Urinary bladder (tissue), 4 donors: ENCODE data around the gene FMN1. TPM values are rescaled to one million over a fixed set of nuclear protein-coding genes. Genes with fewer than 3 reads are reported as not detected.
A peak's percentile ranks its signal among the peaks of the same experiment; 100 is the strongest.

Source experiments
- DNase-seq: peaks from one replicate; pipeline ENCODE4 v3.0.0-alpha.2; 2015; ENCODE audit errors: extremely low spot score
- H3K27ac ChIP-seq: one replicate; pipeline ENCODE4 v1.5.1; 2013; ENCODE audit warnings: low read depth, mild to moderate bottlenecking, moderate library complexity
- H3K36me3 ChIP-seq: one replicate; pipeline ENCODE4 v1.6.1; 2013; ENCODE audit warnings: mild to moderate bottlenecking, moderate library complexity; ENCODE audit not compliant: insufficient read depth
- H3K4me1 ChIP-seq: one replicate; pipeline ENCODE4 v1.6.1; 2013; ENCODE audit warnings: mild to moderate bottlenecking, moderate library complexity; ENCODE audit not compliant: insufficient read depth
- H3K4me3 ChIP-seq: one replicate; pipeline ENCODE4 v1.5.1; 2013; ENCODE audit warnings: low read depth, low read length
- WGBS: extraction: QIAGEN DNeasy Blood & Tissue Kit; methylation state at CpG from one replicate; pipeline ENCODE4 v1.1.7; 2013; 5-methylcytosine and 5-hydroxymethylcytosine counted together
- polyA plus RNA-seq: library from polyadenylated mRNA; stranded (reverse); fragments of 200-250 nt; gene quantifications from one replicate; pipeline ENCODE4 v1.2.3, GENCODE V29; 2013
- total RNA-seq: library from RNA; depleted of rRNA; stranded (reverse); fragments of >200 nt; gene quantifications from one replicate; pipeline ENCODE4 v1.2.3, GENCODE V29; 2014
- donor health status: healthy with polysubstance abuse.
- donor health status: healthy.

The FMN1 gene
- total and polyA plus RNA-seq, 2 donors = 0.95 to 6.2 TPM

GRCh38 chr15:33211176-33211808 lies 16.8 kb upstream of the FMN1 start:
- DNase-seq = no peak
- H3K4me1 ChIP-seq = no peaks in the 10 kb centered on the region

GRCh38 chr15:33209575-33210481 lies 15.3 kb upstream of the FMN1 start:
- Histone ChIP-seq H3K27ac (no peak overlapping the region), H3K4me1 (no peaks in the 10 kb centered on the region), H3K4me3 (no peak overlapping the region), H3K36me3 (no peaks in the 10 kb centered on the region)
- WGBS = 69% methylated on average over 2 of the region's 2 CpGs
- DNase-seq = no peak

More at GRCh38 chr15:33211176-33211808, 16.8 kb upstream of the FMN1 start:
- Histone ChIP-seq H3K27ac (no peak overlapping the region), H3K36me3 (no peaks in the 10 kb centered on the region), H3K4me3 (no peak overlapping the region)
- 53% methylated on average over 3 of the region's 3 CpGs for WGBS

- Histone ChIP-seq H3K27ac (no peak overlapping the region), H3K36me3 (no peaks in the 10 kb centered on the region), H3K4me1 (no peaks in the 10 kb centered on the region), H3K4me3 (no peak overlapping the region)
- 71% methylated on average over 4 of the region's 4 CpGs for WGBS
- DNase-seq = no peak
Observed at GRCh38 chr15:33207646-33208045, 13.1 kb upstream of the FMN1 start.

GRCh38 chr15:33206366-33206765 lies 11.9 kb upstream of the FMN1 start:
- H3K4me3 ChIP-seq = no peak overlapping the region
- no peak overlapping the region for H3K27ac ChIP-seq
- no peak for DNase-seq
- no peaks in the 10 kb centered on the region for H3K4me1 ChIP-seq
- no peaks in the 10 kb centered on the region for H3K36me3 ChIP-seq
- WGBS = 51% methylated on average over 3 of the region's 3 CpGs

GRCh38 chr15:33204926-33205325 lies 10.4 kb upstream of the FMN1 start:
- 85% methylated on average over 3 of the region's 3 CpGs for WGBS
- no peaks in the 10 kb centered on the region for H3K36me3 ChIP-seq
- no peak for DNase-seq
- no peak overlapping the region for H3K27ac ChIP-seq
- no peak overlapping the region for H3K4me3 ChIP-seq
- no peaks in the 10 kb centered on the region for H3K4me1 ChIP-seq

- Histone ChIP-seq H3K4me3 (no peak overlapping the region), H3K4me1 (no peaks in the 10 kb centered on the region), H3K27ac (no peak overlapping the region), H3K36me3 (no peaks in the 10 kb centered on the region)
- DNase-seq = no peak
Observed at GRCh38 chr15:33204087-33204486, 9.6 kb upstream of the FMN1 start.

- no peak for DNase-seq
- Histone ChIP-seq H3K4me3 (peak overlapping the region; percentile 4), H3K36me3 (no peaks in the 10 kb centered on the region), H3K27ac (no peak overlapping the region), H3K4me1 (no peaks in the 10 kb centered on the region)
- 36% methylated on average over 9 of the region's 9 CpGs for WGBS
Observed at GRCh38 chr15:33201491-33202231, 7.1 kb upstream of the FMN1 start.

- DNase-seq = no peak
- Histone ChIP-seq H3K4me1 (no peaks in the 10 kb centered on the region), H3K4me3 (no peak overlapping the region), H3K27ac (no peak overlapping the region), H3K36me3 (no peaks in the 10 kb centered on the region)
- 67% methylated on average over 7 of the region's 7 CpGs for WGBS
Observed at GRCh38 chr15:33200903-33201302, 6.4 kb upstream of the FMN1 start.

- H3K4me1 ChIP-seq = no peaks in the 10 kb centered on the region
- DNase-seq = no peak
- WGBS = 82% methylated on average over 5 of the region's 5 CpGs
- no peaks in the 10 kb centered on the region for H3K36me3 ChIP-seq
- H3K4me3 ChIP-seq = no peak overlapping the region
- no peak overlapping the region for H3K27ac ChIP-seq
Observed at GRCh38 chr15:33200444-33200843, 5.9 kb upstream of the FMN1 start.

GRCh38 chr15:33198541-33198940 lies 4.0 kb upstream of the FMN1 start:
- no peak for DNase-seq

GRCh38 chr15:33197636-33198035 lies 3.1 kb upstream of the FMN1 start:
- DNase-seq = no peak
- Histone ChIP-seq H3K27ac (no peak overlapping the region), H3K36me3 (no peaks in the 10 kb centered on the region), H3K4me3 (no peak overlapping the region), H3K4me1 (no peaks in the 10 kb centered on the region)
- WGBS = 89% methylated on average over 5 of the region's 5 CpGs

More at GRCh38 chr15:33198541-33198940, 4.0 kb upstream of the FMN1 start:
- no peaks in the 10 kb centered on the region for H3K36me3 ChIP-seq
- H3K4me3 ChIP-seq = no peak overlapping the region
- 94% methylated on average over 4 of the region's 4 CpGs for WGBS
- H3K4me1 ChIP-seq = no peaks in the 10 kb centered on the region
- no peak overlapping the region for H3K27ac ChIP-seq

- Histone ChIP-seq H3K4me1 (no peaks in the 10 kb centered on the region), H3K36me3 (no peaks in the 10 kb centered on the region), H3K4me3 (peak overlapping the region; percentile 9), H3K27ac (no peak overlapping the region)
- 15% methylated on average over 17 of the region's 17 CpGs for WGBS
- DNase-seq = no peak
Observed at GRCh38 chr15:33194237-33194636, 277 bp downstream of the FMN1 start.

- Histone ChIP-seq H3K4me3 (no peak overlapping the region), H3K4me1 (no peaks in the 10 kb centered on the region), H3K27ac (no peak overlapping the region), H3K36me3 (no peaks in the 10 kb centered on the region)
- no peak for DNase-seq
- 37% methylated on average over 3 of the region's 3 CpGs for WGBS
Observed at GRCh38 chr15:33191591-33191990, 2.9 kb downstream of the FMN1 start.
